Measurements from ENCODE around the gene FZR1.

DNA sequence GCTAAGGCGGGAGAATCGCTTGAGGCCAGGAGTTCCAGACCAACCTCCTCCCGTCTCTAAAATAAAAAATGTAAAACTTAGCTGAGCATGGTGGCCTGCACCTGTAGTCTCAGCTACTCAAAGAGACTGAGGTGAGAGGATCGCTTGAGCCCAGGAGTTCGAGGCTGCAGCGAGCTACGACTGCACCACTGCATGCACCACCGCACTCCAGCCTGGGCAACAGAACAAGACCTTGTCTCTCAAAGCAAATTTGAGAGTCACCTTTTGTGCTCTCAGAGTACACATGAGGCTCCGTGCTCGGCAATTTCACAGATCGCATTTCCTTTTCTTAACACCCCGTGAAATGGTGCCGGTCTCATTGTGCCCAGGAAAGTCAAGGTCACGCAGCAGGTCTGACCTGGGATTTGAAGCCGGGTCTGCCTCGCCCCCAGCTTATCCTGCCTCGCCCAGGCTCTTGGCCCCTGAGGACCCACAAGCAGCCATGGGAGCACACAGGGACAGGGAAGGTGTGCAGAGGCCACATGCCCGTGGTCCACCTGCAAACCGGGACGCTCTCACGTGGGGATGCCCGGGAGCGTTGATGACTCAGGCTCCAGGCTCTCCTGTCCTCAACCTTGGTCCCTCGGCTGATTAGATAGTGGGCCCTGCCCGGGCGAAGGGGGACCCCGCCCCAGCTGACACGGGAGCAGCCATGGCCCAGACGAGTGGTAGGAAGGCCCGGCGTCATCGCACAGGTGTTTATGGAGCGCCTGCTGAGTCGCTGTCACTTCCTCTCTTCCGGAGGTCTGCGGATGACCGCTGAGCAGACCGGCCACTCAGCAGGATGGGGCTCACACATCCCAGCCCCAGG, 24.6 kb upstream of the FZR1 start:
- TF ChIP-seq STAT1 (IDR thresholded peaks at IDR 0.05; ENCODE audit: unreplicated experiment): no peak
- TF ChIP-seq EZH2 (IDR thresholded peaks at IDR 0.05; ENCODE audit: low read depth, unreplicated experiment): no peak
